ENCODE results near the gene CD63.

CD63 gene

GRCh38 chr12:55738123-55739024, 9.6 kb upstream of the CD63 start:
- DNase-seq: peak; percentile 77

GRCh38 chr12:55737581-55738122, 8.8 kb upstream of the CD63 start:
- DNase-seq: no peak

- DNase-seq: peak; percentile 48
These were observed 8.2 kb upstream of the CD63 start for GRCh38 chr12:55736780-55737580.

GRCh38 chr12:55736076-55736475, 7.3 kb upstream of the CD63 start:
- no peak for DNase-seq

- no peak for DNase-seq
These were observed 5.8 kb upstream of the CD63 start for GRCh38 chr12:55734595-55734994.

- DNase-seq: no peak
These were observed 5.0 kb upstream of the CD63 start for GRCh38 chr12:55733858-55734257.

- no peak for DNase-seq
These were observed 4.3 kb upstream of the CD63 start for GRCh38 chr12:55733021-55733555.

GRCh38 chr12:55732288-55732687, 3.5 kb upstream of the CD63 start:
- no peak for DNase-seq

GRCh38 chr12:55729819-55730818, 1.3 kb upstream of the CD63 start:
- peak; percentile 35 for DNase-seq

- no peak for DNase-seq
These were observed 447 bp downstream of the CD63 start for GRCh38 chr12:55728186-55728938.

- DNase-seq: no peak
These were observed 1.1 kb downstream of the CD63 start for GRCh38 chr12:55727643-55728185.

- DNase-seq: no peak
These were observed 1.8 kb downstream of the CD63 start for GRCh38 chr12:55726971-55727370.

- DNase-seq: no peak
These were observed 3.3 kb downstream of the CD63 start for GRCh38 chr12:55725556-55725955.

GRCh38 chr12:55724940-55725309, 3.9 kb downstream of the CD63 start:
- DNase-seq: no peak

- peak; percentile 63 for DNase-seq
These were observed 4.4 kb downstream of the CD63 start for GRCh38 chr12:55724226-55724939.

- no peak for DNase-seq
These were observed 5.1 kb downstream of the CD63 start for GRCh38 chr12:55723516-55724225.

- no peak for DNase-seq
These were observed 5.9 kb downstream of the CD63 start for GRCh38 chr12:55722948-55723347.

GRCh38 chr12:55721601-55722213, 7.1 kb downstream of the CD63 start:
- DNase-seq: no peak

GRCh38 chr12:55720894-55721444, 7.8 kb downstream of the CD63 start:
- DNase-seq: no peak

All from activated gamma-delta T cell treated with Interleukin-2 at 50 U/mL for 16 hours (primary cell).